Measurements from ENCODE around the gene TTC28. TPM values are rescaled to one million over a fixed set of nuclear protein-coding genes. Genes with fewer than 3 reads are reported as not detected.

TTC28 gene
- total and polyA plus RNA-seq, 2 donors (not counting 3 experiments of a cell fraction or from before 2014, with no cell fraction given), result 16.5 to 51.1 TPM

- POLR2A ChIA-PET, result no interaction called here
- no TSS peak for BruUV-seq (replicated peaks)
- CTCF ChIA-PET, result interaction anchor here (1.6 kb wide), 1 partner anchor 11 kb away, joined by 4 read pairs; no protein-coding TSS in a partner anchor
Observed at GRCh38 chr22:28425211-28425610, 254.4 kb downstream of the TTC28 start.

More at GRCh38 chr22:28425211-28425610, 254.4 kb downstream of the TTC28 start:
- no peak overlapping the region for H3K4me2 ChIP-seq (ENCODE audit: insufficient read depth, low read length)
- H3K4me1 ChIP-seq (ENCODE audit: control insufficient read depth, extremely low read depth, insufficient read depth, low read length), result no peaks in the 10 kb centered on the region
- DNase-seq (ENCODE audit: low read depth, low spot score) (no peak), FAIRE-seq (no peak)
- TF ChIP-seq MYC (IDR thresholded peaks at IDR 0.05; ENCODE audit: low read depth, low read length) (no peak), EZH2 (IDR thresholded peaks at IDR 0.05; ENCODE audit: borderline replicate concordance, low read depth, low read length, severe bottlenecking) (no peak), FOS (IDR thresholded peaks at IDR 0.05; ENCODE audit: borderline replicate concordance, insufficient read depth, low read length) (no peak), JUN (IDR thresholded peaks at IDR 0.05; ENCODE audit: borderline replicate concordance, insufficient read depth, insufficient read length, low read depth) (no peak), CTCF (IDR thresholded peaks at IDR 0.05; ENCODE audit: extremely low read depth in 1 of 2, insufficient read depth in 1 of 2, low read depth in 1 of 2, low read length in 2 of 2) (no peak), GATA2 (IDR thresholded peaks at IDR 0.05; ENCODE audit: insufficient read depth, insufficient read length, low read depth, low read length) (no peak), POLR2A (IDR thresholded peaks at IDR 0.05; ENCODE audit: low read depth, low read length) (no peak), POLR2AphosphoS5 (IDR thresholded peaks at IDR 0.05; ENCODE audit: insufficient read depth, low read depth, low read length) (no peak), MAX (IDR thresholded peaks at IDR 0.05; ENCODE audit: insufficient read depth, insufficient read length) (no peak)
- H3K27ac ChIP-seq (ENCODE audit: insufficient read depth, low read depth, low read length), result no peak overlapping the region
- H3K79me2 ChIP-seq (ENCODE audit: control insufficient read depth, insufficient read depth, low read length), result no peaks in the 10 kb centered on the region
- no peaks in the 10 kb centered on the region for H4K20me1 ChIP-seq (replicated peaks; ENCODE audit: control insufficient read depth, extremely low read depth, insufficient read depth, low read length)
- intact Hi-C loops (cut with micrococcal nuclease), result no loop called here
- H2AFZ ChIP-seq (ENCODE audit: low read depth, low read length), result no peak overlapping the region
- no peaks in the 10 kb centered on the region for H3K9me1 ChIP-seq (replicated peaks; ENCODE audit: control insufficient read depth, extremely low read depth, insufficient read depth, low read length)
- H3K27me3 ChIP-seq (ENCODE audit: control insufficient read depth in 2 of 2, insufficient read depth in 2 of 2, low read length in 2 of 2), result no peaks in the 10 kb centered on the region
- H3K36me3 ChIP-seq (ENCODE audit: control insufficient read depth in 2 of 2, extremely low read depth in 1 of 2, insufficient read depth in 2 of 2, low read length in 2 of 2), result no peaks in the 10 kb centered on the region
- no peaks in the 10 kb centered on the region for H3K9me3 ChIP-seq (replicated peaks; ENCODE audit: control insufficient read depth, insufficient read depth, low read length)
- dilution Hi-C loops (cut with MboI; ENCODE audit: extremely low pct_ligation_motif_present, low sequenced_read_pairs), result no loop called here
- no peak overlapping the region for H3K4me3 ChIP-seq (replicated peaks in 1 of 3; ENCODE audit: insufficient read depth in 1 of 3, low read depth in 1 of 3, low read length in 3 of 3)
- H3K9ac ChIP-seq (replicated peaks; ENCODE audit: extremely low read depth, insufficient read depth, low read length), result no peak overlapping the region

Data from endothelial cell of umbilical vein (primary cell).